Measurements from ENCODE around the gene ITSN2. TPM values are rescaled to one million over a fixed set of nuclear protein-coding genes. Genes with fewer than 3 reads are reported as not detected.

Gene ITSN2
- total RNA-seq, 2 donors from 2014 or later, result 32.9 to 61.0 TPM

- no peaks in the 10 kb centered on the region for H3K4me1 ChIP-seq
- H3K4me3 ChIP-seq, result no peak overlapping the region
- H3K36me3 ChIP-seq (replicated peaks in 1 of 2; ENCODE audit: insufficient read depth in 1 of 2, low read depth in 2 of 2), result peaks cover 0 to 8% of the 10 kb centered on the region in 2 donors
- H3K27ac ChIP-seq, result no peak overlapping the region
- H3K9me3 ChIP-seq, result no peaks in the 10 kb centered on the region
- no peak for ATAC-seq
- no peak for TF ChIP-seq CTCF (IDR thresholded peaks at IDR 0.05)
- TF ChIP-seq POLR2A (IDR thresholded peaks at IDR 0.05), result no peak
- 89 to 95% methylated on average over 9 of the region's 9 CpGs for WGBS, 2 donors
- no peaks in the 10 kb centered on the region for H3K27me3 ChIP-seq
- DNase-seq, result no peak
- intact Hi-C loops (cut with DNase I), result no loop called here
Observed at GRCh38 chr2:24225499-24226242, 134.7 kb downstream of the ITSN2 start.

GRCh38 chr2:24222946-24223345 is 137.4 kb downstream of the ITSN2 start:
- DNase-seq (no peak), ATAC-seq (no peak)
- H3K36me3 ChIP-seq (replicated peaks in 1 of 2; ENCODE audit: insufficient read depth in 1 of 2, low read depth in 2 of 2), result peaks cover 0 to 17% of the 10 kb centered on the region in 2 donors
- H3K27ac ChIP-seq, result no peak overlapping the region
- no peak for TF ChIP-seq CTCF (IDR thresholded peaks at IDR 0.05)
- no peak for TF ChIP-seq POLR2A (IDR thresholded peaks at IDR 0.05)
- H3K4me1 ChIP-seq, result no peaks in the 10 kb centered on the region
- H3K9me3 ChIP-seq, result no peaks in the 10 kb centered on the region
- no peak overlapping the region for H3K4me3 ChIP-seq
- intact Hi-C loops (cut with DNase I), result no loop called here
- WGBS, 2 donors, result 77 to 87% methylated on average over 6 of the region's 6 CpGs
- no peaks in the 10 kb centered on the region for H3K27me3 ChIP-seq

GRCh38 chr2:24221343-24222050 is 138.8 kb downstream of the ITSN2 start:
- Histone ChIP-seq H3K4me1 (no peaks in the 10 kb centered on the region), H3K9me3 (no peaks in the 10 kb centered on the region), H3K27ac (no peak overlapping the region), H3K36me3 (replicated peaks in 1 of 2; ENCODE audit: insufficient read depth in 1 of 2, low read depth in 2 of 2) (peaks cover 4 to 22% of the 10 kb centered on the region in 2 donors), H3K4me3 (no peak overlapping the region), H3K27me3 (no peaks in the 10 kb centered on the region)
- intact Hi-C loops (cut with DNase I), result no loop called here
- ATAC-seq (no peak), DNase-seq (no peak)
- 90 to 93% methylated on average over 6 of the region's 6 CpGs for WGBS, 2 donors
- TF ChIP-seq POLR2A (IDR thresholded peaks at IDR 0.05), result no peak
- TF ChIP-seq CTCF (IDR thresholded peaks at IDR 0.05), result no peak

GRCh38 chr2:24220554-24221291 is 139.6 kb downstream of the ITSN2 start:
- whole genome bisulfite sequencing, 2 donors, result 88 to 89% methylated on average over 20 of the region's 20 CpGs
- TF ChIP-seq CTCF (IDR thresholded peaks at IDR 0.05) (no peak), POLR2A (IDR thresholded peaks at IDR 0.05) (no peak)
- Histone ChIP-seq H3K9me3 (no peaks in the 10 kb centered on the region), H3K4me3 (no peak overlapping the region), H3K27me3 (no peaks in the 10 kb centered on the region), H3K4me1 (no peaks in the 10 kb centered on the region), H3K36me3 (replicated peaks in 1 of 2; ENCODE audit: insufficient read depth in 1 of 2, low read depth in 2 of 2) (peaks cover 4 to 25% of the 10 kb centered on the region in 2 donors), H3K27ac (no peak overlapping the region)
- DNase-seq (no peak), ATAC-seq (no peak)
- intact Hi-C loops (cut with DNase I), result no loop called here

Measured in body of pancreas (tissue), 4 donors.